ENCODE results near the gene SLC13A3. TPM values are rescaled to one million over a fixed set of nuclear protein-coding genes. Genes with fewer than 3 reads are reported as not detected.
A peak's percentile ranks its signal among the peaks of the same experiment; 100 is the strongest.

The SLC13A3 gene
- total RNA-seq, 4 donors from 2014 or later: 5.7 to 11.6 (median 9.3) TPM

GRCh38 chr20:46568570-46569129 lies 82.6 kb downstream of the SLC13A3 start:
- Histone ChIP-seq H3K27me3 (no peaks in the 10 kb centered on the region), H3K9me3 (no peaks in the 10 kb centered on the region), H3K27ac (peak overlapping the region in 2 of 4 donors; percentile 52 to 78), H3K36me3 (no peaks in the 10 kb centered on the region), H3K4me3 (no peak overlapping the region), H3K4me1 (peaks cover 0 to 46% (median 11%) of the 10 kb centered on the region in 4 donors)
- DNase-seq (ENCODE audit: low spot score in 2 of 2): peak; percentile 78 to 81
- WGBS, 2 donors: 9% methylated on average over 10 of the region's 10 CpGs
- peak in 1 of 2 donors; percentile 54 for TF ChIP-seq EP300 (IDR thresholded peaks at IDR 0.05)
- no peak for TF ChIP-seq POLR2A (IDR thresholded peaks at IDR 0.05)

GRCh38 chr20:46566125-46566524 lies 85.1 kb downstream of the SLC13A3 start:
- WGBS, 2 donors: 81 to 84% methylated on average over 9 to 10 of the region's 10 CpGs
- no peak for TF ChIP-seq CTCF (IDR thresholded peaks at IDR 0.05)
- no peak for TF ChIP-seq EP300 (IDR thresholded peaks at IDR 0.05)
- no peak for TF ChIP-seq POLR2A (IDR thresholded peaks at IDR 0.05)
- Histone ChIP-seq H3K4me1 (peaks cover 0 to 43% (median 21%) of the 10 kb centered on the region in 4 donors), H3K4me3 (no peak overlapping the region), H3K9me3 (no peaks in the 10 kb centered on the region), H3K27me3 (no peaks in the 10 kb centered on the region), H3K27ac (no peak overlapping the region), H3K36me3 (no peaks in the 10 kb centered on the region)
- DNase-seq (ENCODE audit: low spot score in 2 of 2): no peak

- Histone ChIP-seq H3K36me3 (no peaks in the 10 kb centered on the region), H3K27ac (peak overlapping the region in 1 of 4 donors; percentile 93), H3K9me3 (no peaks in the 10 kb centered on the region), H3K27me3 (no peaks in the 10 kb centered on the region), H3K4me3 (no peak overlapping the region), H3K4me1 (peaks cover 0 to 41% (median 21%) of the 10 kb centered on the region in 4 donors)
- 67 to 81% methylated on average over 7 of the region's 7 CpGs for WGBS, 2 donors
- TF ChIP-seq EP300 (IDR thresholded peaks at IDR 0.05) (no peak), POLR2A (IDR thresholded peaks at IDR 0.05) (no peak), CTCF (IDR thresholded peaks at IDR 0.05) (no peak)
- no peak for DNase-seq (ENCODE audit: low spot score in 2 of 2)
Measured at GRCh38 chr20:46564241-46564957, 86.9 kb downstream of the SLC13A3 start.

GRCh38 chr20:46563860-46564221 lies 87.4 kb downstream of the SLC13A3 start:
- TF ChIP-seq EP300 (IDR thresholded peaks at IDR 0.05) (no peak), CTCF (IDR thresholded peaks at IDR 0.05) (no peak), POLR2A (IDR thresholded peaks at IDR 0.05) (no peak)
- DNase-seq (ENCODE audit: low spot score in 2 of 2): no peak
- H3K27ac ChIP-seq: peak overlapping the region in 2 of 4 donors; percentile 32 to 93
- H3K9me3 ChIP-seq: no peaks in the 10 kb centered on the region
- no peaks in the 10 kb centered on the region for H3K27me3 ChIP-seq
- H3K36me3 ChIP-seq: no peaks in the 10 kb centered on the region
- WGBS, 2 donors: 19 to 58% methylated on average over 2 of the region's 2 CpGs
- H3K4me1 ChIP-seq: peaks cover 0 to 36% (median 16%) of the 10 kb centered on the region in 4 donors
- H3K4me3 ChIP-seq: no peak overlapping the region

- peaks cover 0 to 33% (median 10%) of the 10 kb centered on the region in 4 donors for H3K4me1 ChIP-seq
- TF ChIP-seq EP300 (IDR thresholded peaks at IDR 0.05) (no peak), POLR2A (IDR thresholded peaks at IDR 0.05) (no peak), CTCF (IDR thresholded peaks at IDR 0.05) (no peak)
- no peak for DNase-seq (ENCODE audit: low spot score in 2 of 2)
- H3K27ac ChIP-seq: peak overlapping the region; percentile 21 to 93 (median 82)
- WGBS, 2 donors: 63 to 67% methylated on average over 16 of the region's 16 CpGs
- H3K4me3 ChIP-seq: peak overlapping the region in 3 of 4 donors; percentile 15 to 50 (median 34)
- H3K36me3 ChIP-seq: no peaks in the 10 kb centered on the region
- H3K9me3 ChIP-seq: no peaks in the 10 kb centered on the region
- H3K27me3 ChIP-seq: no peaks in the 10 kb centered on the region
Measured at GRCh38 chr20:46563170-46563859, 87.9 kb downstream of the SLC13A3 start.

All from tibial nerve (tissue), 4 donors.